HG02588 (cell line): ENCODE measurements around the gene PSMC5.
"Not testable (repeated sequence)": the region's sequence is repeated elsewhere in the genome, so short reads cannot be mapped to it uniquely, and the experiment has no call there.

Source experiments
- ATAC-seq: cut with Tn5 transposase; IDR thresholded peaks from one replicate; pipeline ENCODE4 v1.9.1; 2021; ENCODE audit warnings: mild to moderate bottlenecking, moderate library complexity; ENCODE audit not compliant: unreplicated experiment

PSMC5 gene

GRCh38 chr17:63838631-63839171 is 11.5 kb downstream of the PSMC5 start:
- ATAC-seq, result no peak

DNA sequence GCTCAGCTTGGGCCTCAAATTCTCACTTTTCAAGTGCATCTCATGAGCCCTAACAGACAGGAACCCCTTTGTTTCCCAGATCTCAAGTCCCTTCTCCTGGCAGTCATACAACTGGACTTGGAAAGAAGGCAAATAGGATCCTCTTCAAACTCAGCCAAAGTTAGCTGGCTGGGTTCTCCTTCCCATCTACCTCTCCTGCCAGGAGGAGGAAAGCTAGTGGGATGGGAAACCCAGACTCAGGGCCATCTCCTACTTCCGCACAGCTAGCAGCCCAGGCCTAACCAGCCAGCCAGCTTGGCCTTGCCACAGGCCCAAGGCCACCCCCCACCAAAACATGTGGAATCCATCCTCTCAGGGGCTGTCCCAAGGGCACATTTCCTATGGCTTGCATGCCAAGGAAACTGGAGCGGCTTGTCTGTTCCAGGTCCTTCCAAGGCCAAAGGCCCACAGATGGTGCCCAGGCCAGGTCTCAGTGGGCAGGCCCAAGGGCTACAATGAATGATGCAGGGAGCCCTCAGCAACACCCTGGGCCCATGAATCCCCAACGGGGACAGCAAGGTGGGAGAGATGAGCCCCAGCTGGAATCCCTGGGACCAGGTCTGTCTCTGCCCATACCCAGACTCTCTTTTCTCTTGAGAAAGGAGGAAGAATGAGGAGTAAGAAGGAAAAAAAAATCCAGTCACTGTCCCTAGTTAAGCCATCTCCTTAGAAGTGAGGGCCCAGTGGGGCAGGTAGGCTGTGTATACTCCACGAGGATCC is 13.5 kb downstream of the PSMC5 start:
- ATAC-seq, result no peak

GRCh38 chr17:63841350-63842172 is 14.3 kb downstream of the PSMC5 start:
- ATAC-seq, result no peak

- no peak for ATAC-seq
These were observed 14.9 kb downstream of the PSMC5 start for GRCh38 chr17:63842173-63842539.

GRCh38 chr17:63842540-63843386 is 15.5 kb downstream of the PSMC5 start, which contains the start of gene SMARCD2:
TSS of gene SMARCD2 (minus strand) at chr17:63842685. CDS start at chr17:63842674, 11 bp downstream.
- peak; percentile 71 for ATAC-seq

DNA sequence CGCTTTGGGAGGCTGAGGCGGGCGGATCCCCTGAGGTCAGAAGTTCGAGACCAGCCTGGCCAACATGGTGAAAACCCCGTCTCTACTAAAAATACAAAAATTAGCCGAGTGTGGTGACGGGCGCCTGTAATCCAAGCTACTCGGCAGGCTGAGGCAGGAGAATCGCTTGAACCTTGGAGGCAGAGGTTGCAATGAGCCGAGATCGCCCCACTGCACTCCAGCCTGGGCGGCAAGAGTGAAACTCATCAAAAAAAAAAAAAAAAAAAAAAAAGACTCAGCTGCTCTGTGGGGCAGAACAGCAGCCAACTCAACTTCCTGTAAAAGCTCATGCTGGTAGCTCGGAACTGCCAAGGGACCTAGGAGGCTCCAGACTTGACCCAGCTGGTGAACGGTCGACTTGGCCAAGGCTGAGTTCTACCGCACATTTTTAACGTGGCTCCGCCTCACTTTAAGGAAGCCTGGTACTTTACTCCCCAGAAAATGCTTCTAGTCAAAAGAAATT is 16.2 kb downstream of the PSMC5 start:
- not testable (repeated sequence) for ATAC-seq

GRCh38 chr17:63843910-63844677 is 16.9 kb downstream of the PSMC5 start:
- no peak for ATAC-seq

DNA sequence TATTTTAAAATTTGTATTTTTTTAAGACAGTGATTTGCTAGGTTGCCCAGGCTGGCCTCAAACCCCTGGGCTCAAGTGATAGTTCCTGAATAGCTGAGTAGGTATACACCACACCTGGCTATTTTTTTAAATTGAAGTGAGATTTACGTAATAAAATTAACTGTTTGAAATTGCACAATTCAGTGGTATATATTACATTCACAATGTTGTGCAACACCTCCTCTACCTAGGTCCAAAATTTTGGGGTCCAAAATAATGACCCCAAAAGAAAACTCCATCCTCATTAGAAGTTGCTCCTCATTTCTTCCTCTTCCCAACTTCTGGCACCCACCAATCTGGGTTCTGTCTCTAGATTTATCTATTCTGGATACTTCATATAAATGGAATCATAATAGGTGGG is 18.3 kb downstream of the PSMC5 start:
- ATAC-seq, result no peak

DNA sequence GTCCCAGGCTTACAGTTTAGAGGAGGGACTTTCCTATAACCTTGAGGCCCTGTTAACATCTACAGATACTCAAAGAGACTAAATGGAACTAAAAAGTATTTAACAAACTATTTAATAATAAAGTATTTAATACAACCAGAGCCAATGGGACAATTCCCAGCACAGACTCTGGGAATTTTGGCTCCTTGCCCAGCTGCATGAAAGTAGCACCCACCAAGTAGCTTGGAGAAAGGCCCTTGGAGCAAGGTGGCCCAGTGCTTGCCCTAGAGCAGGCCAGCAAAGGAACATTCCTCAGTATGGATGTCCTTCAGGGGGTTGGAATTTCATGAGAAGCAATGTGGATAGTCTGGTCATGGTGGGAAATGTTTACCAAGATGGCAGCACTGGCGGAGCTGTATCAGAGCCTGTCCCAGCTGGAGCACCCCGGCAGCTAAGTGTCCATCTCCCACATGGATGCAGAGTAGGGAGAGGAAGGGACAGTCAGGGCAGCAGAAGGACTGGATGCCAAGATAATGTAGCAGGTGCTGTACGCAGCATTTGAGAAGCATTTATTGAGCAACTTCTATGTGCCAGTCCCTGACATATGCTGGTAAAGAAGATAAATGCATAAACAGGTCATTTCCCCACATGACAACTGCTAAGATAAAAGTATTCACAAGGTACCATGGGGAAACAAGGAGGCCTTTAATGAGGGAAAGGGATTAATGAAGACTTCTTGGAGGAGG is 20.5 kb downstream of the PSMC5 start:
- ATAC-seq, result no peak

DNA sequence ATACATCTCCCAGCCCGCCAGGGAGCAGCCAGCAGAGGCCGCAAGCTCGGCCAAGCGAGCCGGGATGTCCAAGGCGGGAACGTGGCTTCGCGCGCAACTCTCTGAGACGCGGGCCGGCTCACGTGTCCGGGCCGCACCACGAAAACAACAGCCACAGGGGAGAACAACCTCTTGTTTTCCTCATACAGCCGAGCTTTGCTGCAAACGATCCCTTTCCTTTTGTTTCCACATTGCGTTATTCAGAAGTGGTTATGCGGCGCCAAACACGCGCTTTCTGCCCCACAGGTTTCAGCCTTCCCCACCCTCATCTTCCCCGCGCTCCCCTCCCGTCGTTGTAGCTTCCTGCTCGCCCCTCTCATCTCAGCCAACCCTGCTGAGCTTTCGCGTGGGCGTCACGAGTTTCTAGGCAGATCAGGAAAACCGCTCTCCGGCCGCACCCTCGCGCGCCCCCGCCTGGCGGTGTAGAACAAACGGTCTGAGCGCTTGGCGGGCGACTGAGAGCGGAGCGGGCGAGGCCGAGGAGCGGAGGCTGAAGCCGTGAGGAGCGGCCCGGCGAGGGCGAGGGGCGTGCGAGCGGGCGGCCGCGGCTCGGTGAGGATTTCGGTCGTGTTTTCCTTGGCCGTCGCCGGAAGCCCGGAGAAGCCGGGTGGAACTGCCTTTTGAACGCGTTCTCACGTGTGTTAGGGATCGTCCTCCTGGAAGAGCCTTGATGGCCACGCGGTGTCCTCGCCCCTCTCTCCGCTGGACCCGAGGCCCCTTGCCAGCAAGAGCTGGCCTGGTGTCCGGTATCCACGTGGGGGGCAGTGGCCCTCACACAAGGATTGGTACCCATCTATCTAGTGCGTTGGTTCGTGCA is 21.8 kb downstream of the PSMC5 start:
- peak; percentile 80 for ATAC-seq

DNA sequence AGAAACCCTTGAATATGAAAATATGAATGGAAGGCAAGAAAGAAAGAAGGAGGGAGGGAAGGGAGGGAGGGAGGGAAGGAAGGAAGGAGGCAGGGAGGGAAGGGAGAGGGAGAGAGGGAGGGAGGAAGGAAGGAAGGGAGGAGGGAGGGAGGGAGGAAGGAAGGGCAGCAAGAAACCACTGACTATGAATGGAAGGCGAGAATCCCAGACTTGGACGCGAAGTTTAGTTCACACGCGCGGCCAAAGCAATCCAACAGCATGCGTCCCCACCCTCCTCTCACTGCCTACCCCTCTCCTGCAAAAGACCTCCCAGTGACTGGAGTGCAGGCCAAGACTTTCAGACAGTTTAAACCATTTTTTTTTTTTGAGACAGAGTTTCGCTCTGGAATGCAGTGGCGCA is 23.2 kb downstream of the PSMC5 start:
- ATAC-seq, result no peak

- ATAC-seq, result no peak
These were observed 26.0 kb downstream of the PSMC5 start for GRCh38 chr17:63853260-63853659.

DNA sequence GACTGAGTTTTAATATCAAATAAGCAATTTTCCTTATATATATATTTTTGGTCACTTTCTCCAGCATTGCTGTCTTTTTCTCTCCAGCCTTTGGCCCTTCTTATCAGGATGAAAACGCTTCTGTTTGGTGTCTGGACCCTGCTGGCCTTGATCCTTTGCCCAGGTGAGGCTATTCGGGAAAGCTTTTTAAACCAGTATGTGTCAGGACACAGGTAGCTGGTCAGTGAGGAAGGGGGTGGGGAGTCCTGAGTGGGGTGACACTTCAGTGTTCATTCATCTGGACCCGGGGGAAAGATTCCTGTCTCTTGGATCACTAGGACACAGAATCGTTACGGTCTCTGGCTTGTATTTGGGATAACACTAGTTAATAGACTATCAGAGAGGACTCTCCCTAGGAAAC is 27.5 kb downstream of the PSMC5 start:
- no peak for ATAC-seq

- no peak for ATAC-seq
These were observed 28.0 kb downstream of the PSMC5 start for GRCh38 chr17:63855185-63855584.

DNA sequence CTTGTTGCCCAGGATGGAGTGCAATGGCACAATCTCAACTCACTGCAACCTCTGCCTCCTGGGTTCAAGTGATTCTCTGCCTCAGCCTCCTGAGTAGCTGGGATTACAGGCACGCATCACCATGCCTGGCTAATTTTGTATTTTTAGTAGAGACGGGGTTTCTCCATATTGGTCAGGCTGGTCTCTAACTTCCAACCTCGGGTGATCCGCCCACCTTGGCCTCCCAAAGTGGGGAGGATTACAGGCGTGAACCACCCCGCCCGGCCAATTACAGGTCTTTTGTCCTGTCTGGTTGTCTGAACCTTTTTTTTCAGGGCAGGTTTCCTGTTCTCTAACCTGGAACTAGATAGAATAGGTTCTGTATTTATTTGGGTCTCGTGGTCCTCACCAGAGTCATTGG is 29.2 kb downstream of the PSMC5 start:
- ATAC-seq, result not testable (repeated sequence)

DNA sequence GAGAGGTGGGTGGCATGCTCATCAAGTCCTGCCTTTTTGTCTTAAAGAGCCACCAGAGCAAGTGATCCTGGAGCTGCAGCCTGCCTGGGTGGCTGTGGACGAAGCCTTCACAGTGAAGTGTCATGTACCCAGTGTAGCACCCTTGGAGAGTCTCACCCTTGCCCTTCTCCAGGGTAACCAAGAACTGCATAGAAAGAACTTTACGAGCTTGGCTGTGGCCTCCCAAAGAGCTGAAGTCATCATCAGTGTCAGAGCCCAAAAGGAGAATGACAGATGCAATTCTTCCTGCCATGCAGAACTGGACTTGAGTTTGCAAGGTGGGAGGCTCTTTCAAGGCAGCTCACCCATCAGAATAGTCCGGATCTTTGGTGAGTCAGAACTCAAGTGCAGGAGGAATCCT is 32.0 kb downstream of the PSMC5 start:
- ATAC-seq, result no peak

- not testable (repeated sequence) for ATAC-seq
These were observed 39.4 kb downstream of the PSMC5 start for GRCh38 chr17:63866625-63867024.

DNA sequence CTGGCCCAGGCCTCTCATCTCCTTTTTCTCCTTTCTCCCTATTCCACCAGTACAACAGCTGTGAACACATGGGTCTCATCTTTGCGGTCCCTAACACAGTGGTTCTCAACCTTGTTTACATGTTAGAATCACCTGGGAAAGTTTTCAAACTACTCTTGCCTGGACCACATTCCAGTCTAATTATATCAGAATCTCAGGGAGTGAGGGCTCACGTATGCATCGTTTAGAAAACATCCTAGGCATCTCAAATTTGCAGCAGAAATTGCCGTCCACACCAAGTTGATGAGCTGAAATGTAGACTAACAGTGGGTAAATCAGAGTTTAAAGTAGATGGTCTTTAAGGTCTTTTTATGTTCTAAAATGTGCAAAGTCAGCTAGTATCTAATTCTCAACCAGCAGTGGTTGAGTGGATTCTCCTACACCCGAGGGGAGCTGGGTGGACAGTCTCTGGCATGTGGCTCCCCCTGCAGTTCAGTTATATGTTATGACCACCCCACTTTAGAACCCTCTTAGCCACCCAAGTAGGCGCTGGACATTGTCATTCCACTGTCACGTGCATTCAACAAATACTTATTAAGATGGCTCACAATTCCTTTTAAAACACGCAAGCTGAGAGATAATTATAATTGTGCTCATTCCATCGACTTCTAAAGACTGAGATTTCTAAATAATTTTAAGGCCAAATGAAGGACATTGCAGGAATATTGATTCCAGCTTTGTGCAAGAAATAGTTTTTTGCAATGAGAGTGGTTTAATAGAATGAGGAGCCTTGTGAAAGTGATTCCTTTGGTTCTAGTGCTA is 42.5 kb downstream of the PSMC5 start:
- ATAC-seq, result not testable (repeated sequence)
